Loucy (cell line): ENCODE results near the gene PLCD3.

ENCODE experiments used
- H2AFZ ChIP-seq: fragments of 200-600 bp; sonication (generic); 2 replicates; pipeline ENCODE4 v1.6.0; 2016; ENCODE audit warnings: antibody characterized with exemption, mild to moderate bottlenecking, low read length, moderate library complexity
- H3F3A ChIP-seq: fragments of 200-600 bp; 2 replicates; pipeline ENCODE4 v1.6.0; 2016; ENCODE audit warnings: antibody characterized with exemption, low read depth, mild to moderate bottlenecking
- H3K27me3 ChIP-seq: fragments of 200-600 bp; sonication (generic); 2 replicates; pipeline ENCODE4 v1.6.1; 2014; ENCODE audit warnings: low read length, mild to moderate bottlenecking; ENCODE audit not compliant: insufficient read depth, poor library complexity, severe bottlenecking
- H3K36me3 ChIP-seq: fragments of 200-600 bp; sonication (generic); 2 replicates; pipeline ENCODE4 v1.6.1; 2016; ENCODE audit warnings: low read length; ENCODE audit not compliant: insufficient read depth
- H3K4me1 ChIP-seq: fragments of 200-600 bp; sonication (generic); 2 replicates; pipeline ENCODE4 v1.5.1; 2014; ENCODE audit warnings: low read length, mild to moderate bottlenecking; ENCODE audit not compliant: insufficient read depth, poor library complexity, severe bottlenecking
- H3K4me2 ChIP-seq: fragments of 200-600 bp; sonication (generic); 2 replicates; pipeline ENCODE4 v1.6.0; 2014; ENCODE audit warnings: antibody characterized with exemption, low read length, low read depth, mild to moderate bottlenecking; ENCODE audit not compliant: poor library complexity, severe bottlenecking
- H3K4me3 ChIP-seq: fragments of 200-600 bp; sonication (generic); 2 replicates; pipeline ENCODE4 v1.5.1; 2014; ENCODE audit warnings: low read length, mild to moderate bottlenecking, mixed read lengths; ENCODE audit not compliant: poor library complexity, severe bottlenecking
- H3K79me2 ChIP-seq: fragments of 200-600 bp; sonication (generic); 2 replicates; pipeline ENCODE4 v1.6.1; 2014; ENCODE audit warnings: low read length; ENCODE audit not compliant: insufficient read depth
- H3K9ac ChIP-seq: fragments of 200-600 bp; sonication (generic); 2 replicates; pipeline ENCODE4 v1.6.0; 2014; ENCODE audit warnings: mild to moderate bottlenecking, low read depth, low read length, moderate library complexity; ENCODE audit not compliant: poor library complexity, severe bottlenecking
- H3K9me2 ChIP-seq: fragments of 200-600 bp; sonication (generic); replicated peaks from 2 replicates; pipeline ENCODE4 v1.6.1; 2016; ENCODE audit warnings: low read depth, low read length, mixed read lengths
- H3K9me3 ChIP-seq: fragments of 200-600 bp; sonication (generic); 2 replicates; pipeline ENCODE4 v1.6.1; 2014; ENCODE audit warnings: mild to moderate bottlenecking, antibody characterized with exemption, low read length, low read depth; ENCODE audit not compliant: insufficient read depth
- H4K20me1 ChIP-seq: fragments of 200-600 bp; sonication (generic); 2 replicates; pipeline ENCODE4 v1.6.0; 2014; ENCODE audit warnings: antibody characterized with exemption, low read length, mild to moderate bottlenecking; ENCODE audit not compliant: insufficient read depth, poor library complexity, severe bottlenecking
- CTCF ChIP-seq: fragments of 200-600 bp; sonication (generic); conservative IDR thresholded peaks from 2 replicates; pipeline ENCODE4 v1.5.1; 2014; ENCODE audit warnings: mild to moderate bottlenecking, antibody characterized with exemption, low read length
- EZH2phosphoT487 ChIP-seq: fragments of 200-600 bp; IDR thresholded peaks from 2 replicates; pipeline ENCODE4 v1.6.1; 2018; ENCODE audit warnings: antibody characterized with exemption, mild to moderate bottlenecking, moderate library complexity, borderline replicate concordance

PLCD3 gene

GRCh38 chr17:45096141-45096540 lies 36.2 kb downstream of the PLCD3 start:
- Histone ChIP-seq H3K4me1 (no peaks in the 10 kb centered on the region), H3K79me2 (no peaks in the 10 kb centered on the region), H3K36me3 (peaks cover 75% of the 10 kb centered on the region; the same call in 1 of the 2 replicates), H3K4me3 (no peak overlapping the region), H3F3A (no peaks in the 10 kb centered on the region), H3K27me3 (no peaks in the 10 kb centered on the region), H3K9me2 (no peaks in the 10 kb centered on the region), H2AFZ (no peak overlapping the region), H3K9me3 (no peaks in the 10 kb centered on the region), H3K9ac (no peak overlapping the region), H3K4me2 (no peak overlapping the region), H4K20me1 (no peaks in the 10 kb centered on the region)
- TF ChIP-seq EZH2phosphoT487, result no peak
- TF ChIP-seq CTCF, result peak; percentile 68

- Histone ChIP-seq H4K20me1 (no peaks in the 10 kb centered on the region), H3K4me3 (no peak overlapping the region), H3K9ac (no peak overlapping the region), H3K36me3 (peaks cover 81% of the 10 kb centered on the region; the same call in 1 of the 2 replicates), H3K27me3 (no peaks in the 10 kb centered on the region), H3K9me2 (no peaks in the 10 kb centered on the region), H3K79me2 (no peaks in the 10 kb centered on the region), H3K9me3 (no peaks in the 10 kb centered on the region), H3F3A (no peaks in the 10 kb centered on the region), H2AFZ (no peak overlapping the region), H3K4me1 (no peaks in the 10 kb centered on the region), H3K4me2 (no peak overlapping the region)
- no peak for TF ChIP-seq EZH2phosphoT487
- TF ChIP-seq CTCF, result no peak
Measured at GRCh38 chr17:45093444-45094110, 38.7 kb downstream of the PLCD3 start.

GRCh38 chr17:45092911-45093430 lies 39.3 kb downstream of the PLCD3 start:
- H3K36me3 ChIP-seq, result peaks cover 80% of the 10 kb centered on the region; the same call in 1 of the 2 replicates
- TF ChIP-seq CTCF (no peak), EZH2phosphoT487 (no peak)
- H3F3A ChIP-seq, result no peaks in the 10 kb centered on the region
- H3K9ac ChIP-seq, result no peak overlapping the region
- H3K9me2 ChIP-seq, result no peaks in the 10 kb centered on the region
- no peak overlapping the region for H3K4me2 ChIP-seq
- H3K79me2 ChIP-seq, result no peaks in the 10 kb centered on the region
- no peaks in the 10 kb centered on the region for H3K9me3 ChIP-seq
- no peaks in the 10 kb centered on the region for H4K20me1 ChIP-seq
- no peaks in the 10 kb centered on the region for H3K27me3 ChIP-seq
- no peaks in the 10 kb centered on the region for H3K4me1 ChIP-seq
- no peak overlapping the region for H2AFZ ChIP-seq
- no peak overlapping the region for H3K4me3 ChIP-seq
